Muscle of leg (tissue), 11 donors: ENCODE data around the gene DUS3L. TPM values are rescaled to one million over a fixed set of nuclear protein-coding genes. Genes with fewer than 3 reads are reported as not detected.

Experiments used
- DNase-seq: peaks from one replicate; pipeline ENCODE4 v3.0.0; 2013
- H3K27ac ChIP-seq: one replicate; pipeline ENCODE4 v1.5.1; 2013; ENCODE audit warnings: mild to moderate bottlenecking, low read length, control low read depth
- H3K27me3 ChIP-seq: one replicate; pipeline ENCODE4 v1.6.1; 2013; ENCODE audit warnings: low read length; ENCODE audit not compliant: control insufficient read depth, insufficient read depth
- H3K36me3 ChIP-seq: one replicate; pipeline ENCODE4 v1.6.1; 2013; ENCODE audit warnings: low read length; ENCODE audit not compliant: control insufficient read depth, insufficient read depth
- H3K4me1 ChIP-seq: one replicate; pipeline ENCODE4 v1.6.1; 2013; ENCODE audit warnings: low read length; ENCODE audit not compliant: control insufficient read depth, insufficient read depth
- H3K4me3 ChIP-seq: one replicate; pipeline ENCODE4 v1.5.1; 2013; ENCODE audit warnings: low read length, control low read depth
- H3K9me3 ChIP-seq: replicated peaks from 2 replicates; pipeline ENCODE4 v1.6.1; 2013; ENCODE audit warnings: low read depth, low read length; ENCODE audit not compliant: control insufficient read depth
- WGBS: methylation state at CpG from one replicate; pipeline ENCODE4 v1.1.5; 2013; ENCODE audit warnings: missing lambda C conversion rate; ENCODE audit not compliant: insufficient coverage; 5-methylcytosine and 5-hydroxymethylcytosine counted together
- polyA plus RNA-seq, 8 donors: library from polyadenylated mRNA; unstranded; fragments of 120-200 nt; gene quantifications; one replicate each; pipeline versions ENCODE4 v1.2.1 to v1.2.3, GENCODE V29; 2013; ENCODE audit warnings: inconsistent platforms in 1 of 8, low replicate concordance in 1 of 8; ENCODE audit not compliant: insufficient read length in 8 of 8, insufficient read depth in 1 of 8
- total RNA-seq: library from RNA; stranded (reverse); fragments of 120-200 nt; gene quantifications from one replicate; pipeline ENCODE4 v1.2.4, GENCODE V29; 2013

Gene DUS3L
- total and polyA plus RNA-seq, 9 donors: 16.3 to 26.6 (median 21.1) TPM

DNA sequence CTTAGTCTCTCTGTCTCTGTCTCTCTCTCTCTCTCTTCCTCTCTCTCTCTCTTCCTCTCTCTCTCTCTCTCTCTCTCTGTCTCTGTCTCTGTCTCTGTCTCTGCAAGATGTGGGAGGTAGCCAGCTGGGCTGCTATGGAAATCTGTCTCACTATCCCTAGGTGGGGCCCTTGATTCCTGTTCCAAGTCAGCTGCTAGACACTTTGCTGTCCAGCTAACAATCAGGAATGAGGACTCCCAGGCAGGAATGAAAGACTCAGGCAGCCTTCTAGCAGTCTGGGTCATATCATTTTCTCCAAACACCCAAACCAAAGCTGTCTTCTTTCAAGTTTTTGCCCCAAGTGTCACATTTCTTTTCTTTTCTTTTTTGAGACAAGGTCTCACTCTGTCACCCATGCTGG lies 47.3 kb downstream of the DUS3L start:
- no peaks in the 10 kb centered on the region for H3K36me3 ChIP-seq
- H3K9me3 ChIP-seq: no peaks in the 10 kb centered on the region
- DNase-seq: no peak
- H3K4me3 ChIP-seq: no peak overlapping the region
- H3K4me1 ChIP-seq: no peaks in the 10 kb centered on the region
- H3K27me3 ChIP-seq: peaks cover 6% of the 10 kb centered on the region
- no peak overlapping the region for H3K27ac ChIP-seq

DNA sequence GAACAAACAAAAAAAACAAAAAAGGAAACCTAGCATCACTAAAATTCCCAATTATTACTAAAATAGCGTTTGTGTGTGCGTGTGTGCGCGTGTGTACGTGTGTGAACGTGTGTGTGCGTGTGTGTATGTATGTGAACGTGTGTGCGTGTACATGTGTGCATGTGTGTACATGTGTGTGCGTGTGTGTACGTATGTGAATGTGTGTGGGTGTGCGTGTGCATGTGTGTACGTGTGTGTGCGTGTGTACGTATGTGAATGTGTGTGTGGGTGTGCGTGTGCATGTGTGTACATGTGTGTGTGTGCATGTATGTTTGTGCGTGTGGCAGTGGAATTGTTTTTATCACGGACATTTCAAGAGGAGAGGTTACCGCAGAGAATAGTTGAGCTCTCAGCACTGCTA lies 48.9 kb downstream of the DUS3L start:
- no peaks in the 10 kb centered on the region for H3K4me1 ChIP-seq
- no peak overlapping the region for H3K27ac ChIP-seq
- no peak for DNase-seq
- H3K36me3 ChIP-seq: no peaks in the 10 kb centered on the region
- peaks cover 4% of the 10 kb centered on the region for H3K27me3 ChIP-seq
- H3K9me3 ChIP-seq: no peaks in the 10 kb centered on the region
- 93% methylated on average over 8 of the region's 19 CpGs for WGBS
- H3K4me3 ChIP-seq: no peak overlapping the region

DNA sequence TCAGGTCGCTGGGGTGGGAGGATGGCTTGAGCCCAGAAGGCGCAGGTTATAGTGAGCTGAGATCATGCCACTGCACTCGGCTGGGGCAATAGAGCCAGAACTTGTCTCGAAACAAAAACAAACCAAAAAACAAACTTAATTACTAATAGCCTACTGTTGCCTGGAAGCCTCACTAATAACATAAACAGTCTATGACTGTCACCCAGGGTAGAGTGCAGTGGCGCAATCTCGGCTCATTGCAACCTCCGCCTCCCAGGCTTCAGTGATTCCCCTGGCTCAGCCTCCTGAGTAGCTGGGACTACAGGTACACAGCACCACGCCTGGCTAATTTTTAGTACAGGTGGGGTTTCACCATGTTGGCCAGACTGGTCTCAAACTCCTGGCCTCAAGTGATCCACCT lies 52.5 kb downstream of the DUS3L start:
- Histone ChIP-seq H3K27me3 (no peaks in the 10 kb centered on the region), H3K36me3 (no peaks in the 10 kb centered on the region), H3K4me1 (no peaks in the 10 kb centered on the region), H3K27ac (no peak overlapping the region), H3K9me3 (no peaks in the 10 kb centered on the region), H3K4me3 (no peak overlapping the region)
- 90% methylated on average over 2 of the region's 8 CpGs for WGBS
- DNase-seq: no peak

Other genes with a start within 250 kb of the DUS3L start
- gene TINCR, start 223.2 kb downstream of the DUS3L start, total RNA-seq: 0.18 TPM
- 1 to 10 TPM in 1 of 8 donors, under 1 TPM in 7; 0.28 to 3.1 (median 0.40) TPM for gene TINCR, start 223.2 kb downstream of the DUS3L start, polyA plus RNA-seq
- gene SAFB2, start 168.4 kb downstream of the DUS3L start, total RNA-seq: 24.6 TPM
- gene SAFB2, start 168.4 kb downstream of the DUS3L start, polyA plus RNA-seq: 10 to 100 TPM; 34.0 to 55.9 (median 45.4) TPM
- gene SAFB, start 168.1 kb downstream of the DUS3L start, total RNA-seq: 24.7 TPM
- gene SAFB, start 168.1 kb downstream of the DUS3L start, polyA plus RNA-seq: 100 to 1,000 TPM in 2 of 8 donors, 10 to 100 TPM in 6; 82.1 to 101 (median 93.0) TPM
- 122 TPM for gene MICOS13, start 110.6 kb downstream of the DUS3L start, total RNA-seq
- 100 to 1,000 TPM in 2 of 8 donors, 10 to 100 TPM in 6; 74.4 to 115 (median 90.0) TPM for gene MICOS13, start 110.6 kb downstream of the DUS3L start, polyA plus RNA-seq
- 5.9 TPM for gene HSD11B1L, start 110.1 kb downstream of the DUS3L start, total RNA-seq
- 1 to 10 TPM; 4.2 to 6.7 (median 5.5) TPM for gene HSD11B1L, start 110.1 kb downstream of the DUS3L start, polyA plus RNA-seq
- 1,960 TPM for gene RPL36, start 100.9 kb downstream of the DUS3L start, total RNA-seq
- 1,000 to 10,000 TPM; 1,213 to 1,750 (median 1,363) TPM for gene RPL36, start 100.9 kb downstream of the DUS3L start, polyA plus RNA-seq
- 34.9 TPM for gene LONP1, start 71.0 kb downstream of the DUS3L start, total RNA-seq
- 10 to 100 TPM; 47.7 to 63.9 (median 53.1) TPM for gene LONP1, start 71.0 kb downstream of the DUS3L start, polyA plus RNA-seq
- gene CATSPERD, start 70.5 kb downstream of the DUS3L start, total RNA-seq: not detected
- gene CATSPERD, start 70.5 kb downstream of the DUS3L start, polyA plus RNA-seq: under 1 TPM in 1 of 8 donors, not detected in 7; 0.16 TPM
- 1.4 TPM for gene PRR22, start 6.4 kb downstream of the DUS3L start, total RNA-seq
- gene PRR22, start 6.4 kb downstream of the DUS3L start, polyA plus RNA-seq: 1 to 10 TPM in 7 of 8 donors, under 1 TPM in 1; 0.86 to 2.7 (median 1.3) TPM
- 0.44 TPM for gene NRTN, start 13.9 kb upstream of the DUS3L start, total RNA-seq
- gene NRTN, start 13.9 kb upstream of the DUS3L start, polyA plus RNA-seq: 1 to 10 TPM in 2 of 8 donors, under 1 TPM in 6; 0.17 to 1.5 (median 0.37) TPM
- gene FUT6, start 48.5 kb upstream of the DUS3L start, total RNA-seq: not detected
- under 1 TPM in 2 of 8 donors, not detected in 6; 0.05 to 0.09 TPM for gene FUT6, start 48.5 kb upstream of the DUS3L start, polyA plus RNA-seq
- gene FUT3, start 60.3 kb upstream of the DUS3L start, total RNA-seq: 0.09 TPM
- under 1 TPM in 4 of 8 donors, not detected in 4; 0.06 to 0.38 (median 0.30) TPM for gene FUT3, start 60.3 kb upstream of the DUS3L start, polyA plus RNA-seq
- gene FUT5, start 79.4 kb upstream of the DUS3L start, total RNA-seq: not detected
- under 1 TPM in 2 of 8 donors, not detected in 6; 0.10 to 0.12 TPM for gene FUT5, start 79.4 kb upstream of the DUS3L start, polyA plus RNA-seq
- gene NDUFA11, start 112.6 kb upstream of the DUS3L start, total RNA-seq: 312 TPM
- 100 to 1,000 TPM; 168 to 243 (median 200) TPM for gene NDUFA11, start 112.6 kb upstream of the DUS3L start, polyA plus RNA-seq
- 4.5 TPM for gene VMAC, start 113.7 kb upstream of the DUS3L start, total RNA-seq
- 1 to 10 TPM; 2.0 to 4.4 (median 3.6) TPM for gene VMAC, start 113.7 kb upstream of the DUS3L start, polyA plus RNA-seq
- gene CAPS, start 123.1 kb upstream of the DUS3L start, total RNA-seq: 5.1 TPM
- gene CAPS, start 123.1 kb upstream of the DUS3L start, polyA plus RNA-seq: 10 to 100 TPM in 1 of 8 donors, 1 to 10 TPM in 7; 3.9 to 10.1 (median 6.5) TPM
- 29.2 TPM for gene RANBP3, start 187.0 kb upstream of the DUS3L start, total RNA-seq
- gene RANBP3, start 187.0 kb upstream of the DUS3L start, polyA plus RNA-seq: 10 to 100 TPM; 38.0 to 52.4 (median 45.3) TPM